H9 (cell line): Measurements from ENCODE around the gene EPB41L4B. TPM values are rescaled to one million over a fixed set of nuclear protein-coding genes. Genes with fewer than 3 reads are reported as not detected.

ENCODE experiments used
- DNase-seq: peaks from one replicate; pipeline ENCODE4 v3.0.0-alpha.2; 2017
- H2AFZ ChIP-seq: one replicate; pipeline ENCODE4 v1.6.1; 2013; ENCODE audit warnings: mild to moderate bottlenecking, low read length, control low read depth, moderate library complexity
- H2AK5ac ChIP-seq: 2 replicates; pipeline ENCODE4 v1.6.1; 2013; ENCODE audit warnings: low read length, control low read depth, mixed read lengths; ENCODE audit not compliant: insufficient read length
- H2BK120ac ChIP-seq: one replicate; pipeline ENCODE4 v1.6.1; 2013; ENCODE audit warnings: low read depth, mild to moderate bottlenecking, low read length, control low read depth, inconsistent platforms; ENCODE audit not compliant: poor library complexity, severe bottlenecking
- H2BK12ac ChIP-seq: 2 replicates; pipeline ENCODE4 v1.6.1; 2013; ENCODE audit warnings: low read length, control low read depth, mixed read lengths, low read depth; ENCODE audit not compliant: insufficient read length
- H2BK15ac ChIP-seq: 2 replicates; pipeline ENCODE4 v1.6.1; 2013; ENCODE audit warnings: low read depth, low read length, control low read depth
- H2BK20ac ChIP-seq: one replicate; pipeline ENCODE4 v1.6.1; 2013; ENCODE audit warnings: low read depth, mild to moderate bottlenecking, low read length, control low read depth, inconsistent platforms; ENCODE audit not compliant: poor library complexity, severe bottlenecking
- H2BK5ac ChIP-seq: 2 replicates; pipeline ENCODE4 v1.6.1; 2013; ENCODE audit warnings: low read length, control low read depth, mixed read lengths; ENCODE audit not compliant: insufficient read length
- H3K14ac ChIP-seq: 2 replicates; pipeline ENCODE4 v1.6.1; 2013; ENCODE audit warnings: low read length, control low read depth; ENCODE audit not compliant: insufficient read depth
- H3K18ac ChIP-seq: 2 replicates; pipeline ENCODE4 v1.6.1; 2013; ENCODE audit warnings: low read depth, mild to moderate bottlenecking, mixed read lengths, low read length, control low read depth; ENCODE audit not compliant: insufficient read length
- H3K23ac ChIP-seq: 2 replicates; pipeline ENCODE4 v1.6.1; 2013; ENCODE audit warnings: low read length, control low read depth, mixed read lengths, low read depth; ENCODE audit not compliant: insufficient read length
- H3K23me2 ChIP-seq: 2 replicates; pipeline ENCODE4 v1.6.1; 2013; ENCODE audit warnings: low read depth, mild to moderate bottlenecking, mixed read lengths, low read length, control low read depth; ENCODE audit not compliant: insufficient read length, poor library complexity, severe bottlenecking
- H3K27ac ChIP-seq: 2 replicates; pipeline ENCODE4 v1.5.1; 2013; ENCODE audit warnings: low read length, control low read depth, mixed read lengths, low read depth; ENCODE audit not compliant: insufficient read length
- H3K27me3 ChIP-seq: 2 replicates; pipeline ENCODE4 v1.6.1; 2013; ENCODE audit warnings: low read length, control low read depth, inconsistent platforms; ENCODE audit not compliant: insufficient read depth
- H3K4ac ChIP-seq: 2 replicates; pipeline ENCODE4 v1.6.1; 2013; ENCODE audit warnings: low read depth, mild to moderate bottlenecking, control low read depth, inconsistent platforms, low read length, moderate library complexity
- H3K4me1 ChIP-seq: 2 replicates; pipeline ENCODE4 v1.6.1; 2013; ENCODE audit warnings: low read length, control low read depth, inconsistent platforms; ENCODE audit not compliant: insufficient read depth
- H3K4me2 ChIP-seq: 2 replicates; pipeline ENCODE4 v1.6.1; 2013; ENCODE audit warnings: low read length, control low read depth, mixed read lengths; ENCODE audit not compliant: insufficient read length, insufficient read depth
- H3K56ac ChIP-seq: 2 replicates; pipeline ENCODE4 v1.6.1; 2013; ENCODE audit warnings: low read depth, mild to moderate bottlenecking, mixed read lengths, low read length, control low read depth; ENCODE audit not compliant: insufficient read length
- H3K79me1 ChIP-seq: 2 replicates; pipeline ENCODE4 v1.6.1; 2013; ENCODE audit warnings: low read depth, mild to moderate bottlenecking, moderate library complexity, low read length, control low read depth, inconsistent platforms; ENCODE audit not compliant: insufficient read depth, poor library complexity, severe bottlenecking
- H3K79me2 ChIP-seq: 2 replicates; pipeline ENCODE4 v1.6.1; 2013; ENCODE audit warnings: low read length, control low read depth, inconsistent platforms; ENCODE audit not compliant: insufficient read depth
- H3K9ac ChIP-seq: 2 replicates; pipeline ENCODE4 v1.6.1; 2013; ENCODE audit warnings: low read length, control low read depth, mixed read lengths; ENCODE audit not compliant: insufficient read length; ENCODE audit errors: extremely low read depth
- H3K9me3 ChIP-seq: one replicate; pipeline ENCODE4 v1.6.1; 2013; ENCODE audit warnings: low read depth, low read length, inconsistent platforms; ENCODE audit not compliant: control insufficient read depth
- H3T11ph ChIP-seq: one replicate; pipeline ENCODE4 v1.6.1; 2013; ENCODE audit warnings: mild to moderate bottlenecking, low read length, control low read depth, inconsistent platforms
- H4K20me1 ChIP-seq: one replicate; pipeline ENCODE4 v1.6.1; 2013; ENCODE audit not compliant: control insufficient read depth, insufficient read length, insufficient read depth
- H4K5ac ChIP-seq: 2 replicates; pipeline ENCODE4 v1.6.1; 2013; ENCODE audit warnings: low read depth, mild to moderate bottlenecking, mixed read lengths, low read length, control low read depth; ENCODE audit not compliant: insufficient read length
- H4K8ac ChIP-seq: replicated peaks from 2 replicates; pipeline ENCODE4 v1.6.1; 2013; ENCODE audit warnings: low read length, control low read depth, mixed read lengths, low read depth; ENCODE audit not compliant: insufficient read length
- H4K91ac ChIP-seq: 2 replicates; pipeline ENCODE4 v1.6.1; 2013; ENCODE audit warnings: low read depth, mild to moderate bottlenecking, moderate library complexity, mixed read lengths, low read length, control low read depth; ENCODE audit not compliant: insufficient read length
- H3K27ac Mint-ChIP-seq, 3 experiments: 2 replicates in 2 of 3; 3 replicates in 1 of 3; pipeline ENCODE4 v1.8.0; 2020 to 2021; ENCODE audit warnings: mixed read lengths in 3 of 3, mild to moderate bottlenecking in 1 of 3, moderate library complexity in 1 of 3
- H3K27me3 Mint-ChIP-seq: 2 replicates; pipeline ENCODE4 v1.8.0; 2021; ENCODE audit warnings: low read depth, mild to moderate bottlenecking, moderate library complexity, mixed read lengths
- H3K36me3 Mint-ChIP-seq, 3 experiments: 2 replicates in 2 of 3; 3 replicates in 1 of 3; pipeline ENCODE4 v1.8.0; 2020 to 2021; ENCODE audit warnings: low read depth in 3 of 3, mixed read lengths in 3 of 3; ENCODE audit not compliant: insufficient read depth in 1 of 3
- H3K4me1 Mint-ChIP-seq, 2 experiments: 2 replicates each; pipeline ENCODE4 v1.8.0; 2020; ENCODE audit warnings: mixed read lengths in 2 of 2
- H3K4me3 Mint-ChIP-seq, 2 experiments: 2 replicates in 1 of 2; 3 replicates in 1 of 2; pipeline ENCODE4 v1.8.0; 2020 to 2021; ENCODE audit warnings: mild to moderate bottlenecking in 2 of 2, mixed read lengths in 2 of 2, moderate library complexity in 1 of 2
- H3K9me3 Mint-ChIP-seq, 2 experiments: 2 replicates in 1 of 2; 3 replicates in 1 of 2; pipeline ENCODE4 v1.8.0; 2020; ENCODE audit warnings: mild to moderate bottlenecking in 2 of 2, mixed read lengths in 2 of 2, moderate library complexity in 1 of 2
- WGBS: extraction: QIAGEN DNeasy Blood & Tissue Kit; methylation state at CpG from one replicate; pipeline ENCODE4 v1.1.7; 2013; ENCODE audit warnings: missing lambda C conversion rate, low lambda C conversion rate, mixed read lengths; ENCODE audit not compliant: insufficient read length; ENCODE audit errors: extremely low coverage; 5-methylcytosine and 5-hydroxymethylcytosine counted together
- total RNA-seq: library from RNA; stranded (reverse); gene quantifications from 2 replicates; pipeline ENCODE4 v1.2.1, GENCODE V29; 2021
- TF ChIP-seq, protein P1 (sequence below): fragments of 200-600 bp; sonication (generic); conservative IDR thresholded peaks from 3 replicates; pipeline ENCODE4 v1.8.0; 2021; ENCODE audit warnings: antibody characterized with exemption, mild to moderate bottlenecking

The EPB41L4B gene
- total RNA-seq, 1 experiment from 2014 or later = 18.9 TPM

DNA sequence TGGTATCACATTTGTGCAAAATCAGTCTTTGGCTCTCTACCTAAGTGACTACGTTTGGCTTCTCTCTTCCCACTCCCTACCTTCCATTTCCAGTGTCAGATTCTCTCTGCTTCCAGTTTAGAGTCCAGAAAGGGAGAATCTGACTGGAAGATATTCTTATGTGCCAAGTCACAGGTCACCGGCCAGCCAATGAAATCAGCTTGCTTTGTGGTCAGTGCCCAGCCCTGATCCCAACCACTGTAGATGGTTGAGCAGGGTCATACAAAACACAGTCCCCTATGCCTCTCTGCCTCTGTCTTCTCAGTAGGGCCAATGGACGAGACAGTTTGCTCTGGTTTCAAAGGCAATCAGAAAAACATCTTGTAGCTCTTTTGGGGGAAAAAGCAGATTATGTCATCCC is 15.6 kb upstream of the EPB41L4B start:
- no peak overlapping the region for H3K4me2 ChIP-seq
- 0 out of 4 replicates have a peak, but pooled peaks cover 0 to 3% of the 10 kb centered on the region in 2 experiments for H3K4me1 Mint-ChIP-seq
- no peak overlapping the region for H3K9ac ChIP-seq

More for the DNA sequence above, 15.6 kb upstream of the EPB41L4B start:
- no peak overlapping the region for H4K5ac ChIP-seq
- Mint-ChIP-seq H3K27me3 (peaks cover 5% of the 10 kb centered on the region; the same call in 1 of the 2 replicates), H3K4me3 (no peak overlapping the region), H3K27ac (no peak overlapping the region), H3K9me3 (no peaks in the 10 kb centered on the region; a peak in 1 of 5 replicates), H3K36me3 (no peaks in the 10 kb centered on the region)
- no peaks in the 10 kb centered on the region for H3K79me1 ChIP-seq
- no peak overlapping the region for H2BK5ac ChIP-seq
- no peak overlapping the region for H2BK15ac ChIP-seq
- TF ChIP-seq, protein P1, sequence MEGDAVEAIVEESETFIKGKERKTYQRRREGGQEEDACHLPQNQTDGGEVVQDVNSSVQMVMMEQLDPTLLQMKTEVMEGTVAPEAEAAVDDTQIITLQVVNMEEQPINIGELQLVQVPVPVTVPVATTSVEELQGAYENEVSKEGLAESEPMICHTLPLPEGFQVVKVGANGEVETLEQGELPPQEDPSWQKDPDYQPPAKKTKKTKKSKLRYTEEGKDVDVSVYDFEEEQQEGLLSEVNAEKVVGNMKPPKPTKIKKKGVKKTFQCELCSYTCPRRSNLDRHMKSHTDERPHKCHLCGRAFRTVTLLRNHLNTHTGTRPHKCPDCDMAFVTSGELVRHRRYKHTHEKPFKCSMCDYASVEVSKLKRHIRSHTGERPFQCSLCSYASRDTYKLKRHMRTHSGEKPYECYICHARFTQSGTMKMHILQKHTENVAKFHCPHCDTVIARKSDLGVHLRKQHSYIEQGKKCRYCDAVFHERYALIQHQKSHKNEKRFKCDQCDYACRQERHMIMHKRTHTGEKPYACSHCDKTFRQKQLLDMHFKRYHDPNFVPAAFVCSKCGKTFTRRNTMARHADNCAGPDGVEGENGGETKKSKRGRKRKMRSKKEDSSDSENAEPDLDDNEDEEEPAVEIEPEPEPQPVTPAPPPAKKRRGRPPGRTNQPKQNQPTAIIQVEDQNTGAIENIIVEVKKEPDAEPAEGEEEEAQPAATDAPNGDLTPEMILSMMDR = no peak
- no peak overlapping the region for H2BK20ac ChIP-seq
- no peak overlapping the region for H3K4ac ChIP-seq
- H3K27me3 ChIP-seq = no peaks in the 10 kb centered on the region
- no peak overlapping the region for H2BK12ac ChIP-seq
- no peak overlapping the region for H2AK5ac ChIP-seq
- no peak for DNase-seq
- H3K14ac ChIP-seq = no peak overlapping the region
- H2BK120ac ChIP-seq = no peak overlapping the region
- H4K8ac ChIP-seq = no peak overlapping the region
- H3K4me1 ChIP-seq = no peaks in the 10 kb centered on the region
- no peaks in the 10 kb centered on the region for H3K79me2 ChIP-seq
- no CpG with 5 or more reads among the region's 3 CpGs for WGBS
- H4K20me1 ChIP-seq = no peaks in the 10 kb centered on the region
- H2AFZ ChIP-seq = no peak overlapping the region
- no peak overlapping the region for H3K27ac ChIP-seq
- H3K18ac ChIP-seq = no peak overlapping the region
- H4K91ac ChIP-seq = no peak overlapping the region
- no peaks in the 10 kb centered on the region for H3K23me2 ChIP-seq
- no peak overlapping the region for H3K56ac ChIP-seq
- no peak overlapping the region for H3K23ac ChIP-seq
- no peak overlapping the region for H3T11ph ChIP-seq
- no peaks in the 10 kb centered on the region for H3K9me3 ChIP-seq
